C4-2B (cell line): ENCODE results near the gene GHRL.

Experiments
- ZFX ChIP-seq: fragments of 450-650 bp; IDR thresholded peaks from 2 replicates; pipeline ENCODE4 v1.6.1; 2017
- TF ChIP-seq, protein P1 (sequence below): fragments of 450-650 bp; conservative IDR thresholded peaks from 2 replicates; pipeline ENCODE4 v1.5.1; 2017; ENCODE audit warnings: mild to moderate bottlenecking

GRCh38 chr3:10281951-10282350, 10.8 kb downstream of the GHRL start:
- TF ChIP-seq, protein P1, sequence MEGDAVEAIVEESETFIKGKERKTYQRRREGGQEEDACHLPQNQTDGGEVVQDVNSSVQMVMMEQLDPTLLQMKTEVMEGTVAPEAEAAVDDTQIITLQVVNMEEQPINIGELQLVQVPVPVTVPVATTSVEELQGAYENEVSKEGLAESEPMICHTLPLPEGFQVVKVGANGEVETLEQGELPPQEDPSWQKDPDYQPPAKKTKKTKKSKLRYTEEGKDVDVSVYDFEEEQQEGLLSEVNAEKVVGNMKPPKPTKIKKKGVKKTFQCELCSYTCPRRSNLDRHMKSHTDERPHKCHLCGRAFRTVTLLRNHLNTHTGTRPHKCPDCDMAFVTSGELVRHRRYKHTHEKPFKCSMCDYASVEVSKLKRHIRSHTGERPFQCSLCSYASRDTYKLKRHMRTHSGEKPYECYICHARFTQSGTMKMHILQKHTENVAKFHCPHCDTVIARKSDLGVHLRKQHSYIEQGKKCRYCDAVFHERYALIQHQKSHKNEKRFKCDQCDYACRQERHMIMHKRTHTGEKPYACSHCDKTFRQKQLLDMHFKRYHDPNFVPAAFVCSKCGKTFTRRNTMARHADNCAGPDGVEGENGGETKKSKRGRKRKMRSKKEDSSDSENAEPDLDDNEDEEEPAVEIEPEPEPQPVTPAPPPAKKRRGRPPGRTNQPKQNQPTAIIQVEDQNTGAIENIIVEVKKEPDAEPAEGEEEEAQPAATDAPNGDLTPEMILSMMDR, result no peak
- no peak for TF ChIP-seq ZFX
